HG03066 (cell line): ENCODE data around the gene MTCL1.

Experiments used
- ATAC-seq: cut with Tn5 transposase; IDR thresholded peaks from one replicate; pipeline ENCODE4 v1.9.1; 2021; ENCODE audit warnings: low read depth; ENCODE audit not compliant: unreplicated experiment

MTCL1 gene

DNA sequence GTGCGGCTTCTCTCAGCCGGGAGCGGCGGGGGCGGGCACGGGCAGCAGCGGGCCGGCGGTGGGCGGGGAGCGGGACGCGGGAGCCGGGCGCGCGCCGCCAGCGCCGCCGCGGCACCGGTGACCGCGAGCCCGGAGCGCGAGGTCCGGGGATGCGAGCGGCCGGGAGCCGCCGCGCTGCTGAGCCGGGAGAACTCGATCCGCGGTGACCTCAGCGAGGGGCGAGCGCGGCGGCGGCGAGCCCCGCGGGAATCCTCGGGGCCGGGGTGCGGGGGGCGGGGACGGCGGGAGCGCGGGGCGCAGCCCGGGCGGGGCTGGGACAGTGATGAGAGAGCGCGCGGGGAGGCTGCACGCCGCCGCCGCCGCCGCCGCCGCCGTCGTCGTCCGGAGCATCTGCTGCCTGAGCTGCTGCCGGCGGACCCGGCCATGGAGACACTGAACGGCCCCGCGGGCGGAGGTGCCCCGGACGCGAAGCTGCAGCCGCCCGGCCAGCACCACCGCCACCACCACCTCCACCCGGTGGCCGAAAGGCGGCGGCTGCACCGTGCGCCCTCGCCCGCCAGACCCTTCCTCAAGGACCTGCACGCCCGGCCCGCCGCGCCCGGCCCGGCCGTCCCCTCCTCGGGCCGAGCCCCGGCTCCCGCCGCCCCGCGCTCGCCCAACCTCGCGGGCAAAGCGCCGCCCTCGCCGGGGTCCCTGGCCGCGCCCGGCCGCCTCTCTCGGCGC, at the start of gene MTCL1:
Gene MTCL1, plus strand, starts transcription at position 319 of the 723 bp plus-strand sequence. Its CDS starts 105 bp downstream, at position 424.
- ATAC-seq: peak; percentile 39

DNA sequence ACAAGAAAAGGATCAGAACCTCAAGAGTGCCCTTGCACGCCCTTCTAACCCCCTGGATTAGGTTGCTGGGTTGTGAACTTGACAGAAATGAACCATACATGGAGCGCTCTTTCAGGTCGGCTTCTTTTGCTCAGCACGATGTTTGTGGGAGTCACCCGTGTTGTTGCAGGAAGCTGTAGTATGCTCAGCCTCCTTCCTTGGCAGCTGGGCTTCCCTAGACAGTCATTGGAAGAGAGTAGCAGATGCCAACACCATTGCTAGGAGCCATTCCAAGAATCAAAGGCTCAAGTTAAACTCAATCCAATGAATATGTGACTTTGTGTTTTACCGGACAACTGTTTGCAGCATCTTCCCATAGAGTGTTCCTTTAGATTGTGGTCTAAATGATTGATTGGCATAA, 49.1 kb upstream of the MTCL1 start:
- ATAC-seq: no peak

DNA sequence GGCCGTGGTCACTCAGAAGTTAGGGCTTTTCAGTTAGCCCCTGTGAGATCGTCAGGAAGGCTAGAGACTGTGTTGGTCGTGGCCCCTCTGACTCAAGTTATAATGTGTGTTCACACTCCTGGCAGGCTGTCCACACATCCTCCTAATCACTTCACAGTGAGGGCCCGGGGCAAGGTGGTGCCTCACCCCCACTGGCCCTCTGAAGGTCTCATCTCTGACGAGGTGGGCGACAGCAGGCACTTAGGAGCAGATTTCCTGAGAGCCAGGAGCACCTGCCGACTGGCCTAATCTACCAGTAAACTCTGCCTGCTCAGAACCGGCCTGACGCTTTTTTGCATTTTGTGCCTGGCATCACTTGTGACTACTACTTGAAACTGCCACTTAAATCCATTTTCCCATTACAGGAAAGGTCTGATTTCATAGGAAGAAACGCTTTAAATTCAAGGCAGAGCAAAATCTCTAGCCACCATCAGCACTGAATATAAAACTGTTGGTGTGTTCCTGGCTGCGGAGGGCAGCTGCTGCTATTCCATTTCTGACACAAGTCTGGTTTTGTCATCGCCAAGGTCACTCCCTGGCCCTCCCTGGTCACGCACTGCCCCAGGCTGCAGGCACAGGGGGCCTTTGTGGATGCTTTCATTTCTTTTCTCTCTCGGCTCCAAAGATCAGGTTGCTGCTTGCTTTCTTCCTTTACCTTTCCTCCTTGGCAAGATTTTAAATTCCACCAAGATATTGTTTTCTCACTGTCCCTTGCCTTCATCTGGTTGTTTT, 48.1 kb upstream of the MTCL1 start:
- ATAC-seq: no peak

DNA sequence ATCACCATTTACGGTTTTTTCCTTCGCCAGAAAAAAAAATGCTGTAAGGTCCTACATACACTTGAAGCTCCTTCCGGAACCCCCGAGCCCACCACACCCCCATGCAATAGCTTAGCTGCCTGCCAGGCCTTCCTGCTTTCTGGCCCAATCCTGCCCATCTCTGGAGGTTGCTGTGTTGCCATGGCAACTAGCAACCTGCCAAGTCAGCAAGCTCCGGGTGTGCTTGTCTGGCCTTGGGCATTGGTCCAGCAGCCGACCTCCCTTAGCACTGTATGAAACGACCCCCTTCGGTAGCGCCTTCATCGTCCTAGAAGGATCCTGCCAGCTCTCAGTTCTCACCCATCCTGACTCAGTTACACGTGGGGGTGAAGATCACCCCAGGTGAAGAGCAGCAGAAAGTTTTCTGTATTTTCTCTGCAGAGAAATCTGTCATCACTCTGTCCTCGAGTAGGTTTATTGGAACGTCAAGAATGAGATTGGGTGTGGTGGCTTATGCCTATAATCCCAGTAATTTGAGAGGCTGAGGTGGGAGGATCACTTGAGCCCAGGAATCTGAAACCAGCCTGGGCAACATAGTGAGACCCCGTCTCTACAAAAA, 47.4 kb upstream of the MTCL1 start:
- ATAC-seq: no peak

DNA sequence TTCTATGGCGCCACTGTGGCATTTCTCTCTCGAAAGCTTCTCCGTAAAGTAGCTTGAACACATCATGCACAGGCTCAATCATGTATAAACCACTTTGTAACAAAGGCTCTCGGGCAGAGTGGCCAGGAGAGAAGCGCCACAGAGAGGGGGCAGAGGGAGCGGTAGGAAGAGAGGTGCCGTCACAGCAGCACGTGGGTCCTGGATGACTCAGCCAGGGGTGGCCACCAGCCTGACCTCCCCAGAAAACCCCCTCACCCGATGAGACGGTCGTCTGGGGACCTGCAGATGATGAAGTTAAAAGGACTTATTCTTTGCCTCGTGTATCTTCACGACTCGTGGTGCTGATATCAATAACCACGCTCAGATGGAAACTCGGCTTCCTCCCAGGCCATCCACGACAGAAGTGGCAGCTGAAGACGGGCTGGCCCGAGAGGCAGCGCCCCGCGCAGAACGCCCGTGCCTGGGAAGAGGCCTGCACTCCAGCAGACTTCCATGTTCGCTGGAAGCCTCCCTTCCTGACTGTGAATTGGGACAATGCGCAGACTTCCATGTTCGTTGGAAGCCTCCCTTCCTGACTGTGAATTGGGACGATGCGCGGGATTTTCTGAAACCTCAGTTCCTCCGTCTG, 46.4 kb upstream of the MTCL1 start:
- ATAC-seq: no peak

DNA sequence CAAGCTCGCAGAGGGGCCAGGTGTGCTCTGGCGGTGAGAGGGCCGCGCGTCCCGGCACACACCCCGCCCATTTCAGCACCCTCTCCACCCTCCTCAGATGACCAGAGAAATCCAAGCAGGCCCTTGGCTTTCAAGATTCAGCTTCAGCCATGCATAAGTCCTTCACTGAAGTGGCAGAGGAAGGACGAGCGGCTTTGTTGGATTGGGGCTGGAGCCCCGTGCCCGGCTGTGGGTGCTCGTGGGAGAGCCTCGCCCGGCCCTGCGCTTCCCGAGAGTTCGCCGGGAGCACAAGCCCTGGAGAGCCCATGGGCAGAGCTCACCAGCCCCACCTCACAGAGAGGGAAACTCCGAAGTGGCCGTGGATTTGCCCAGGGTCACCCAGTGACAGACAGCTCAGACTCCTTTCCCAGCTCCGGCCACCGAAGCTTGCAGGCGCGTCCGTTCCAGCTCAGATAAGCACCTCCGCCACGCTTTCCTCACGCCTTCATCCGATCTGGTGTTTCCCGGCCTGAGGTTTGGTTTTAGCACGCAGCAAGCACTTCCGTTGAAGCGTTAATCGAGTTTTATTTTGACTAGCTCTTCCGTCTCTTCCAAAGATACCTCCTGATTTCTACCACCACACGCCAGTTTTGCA, 45.6 kb upstream of the MTCL1 start:
- ATAC-seq: no peak

DNA sequence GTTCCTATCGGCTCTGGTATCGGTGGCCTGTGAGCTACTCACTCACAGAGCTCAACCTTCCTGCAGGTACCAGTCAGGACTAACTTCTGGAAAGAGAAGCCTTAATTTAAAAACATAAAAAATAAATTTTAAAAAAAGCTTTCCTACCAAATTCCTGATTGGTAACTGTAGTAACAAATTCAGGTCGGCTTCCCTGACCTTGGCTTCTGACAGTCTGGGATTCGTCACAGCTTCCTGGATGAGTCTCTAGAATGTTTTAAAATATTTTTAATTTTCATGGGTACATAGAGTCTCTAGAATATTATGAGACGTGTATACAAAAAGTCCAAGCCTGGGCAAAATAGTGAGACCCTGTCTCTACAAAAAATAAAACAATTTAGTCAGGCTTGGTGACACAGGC, 45.0 kb upstream of the MTCL1 start:
- no peak for ATAC-seq

DNA sequence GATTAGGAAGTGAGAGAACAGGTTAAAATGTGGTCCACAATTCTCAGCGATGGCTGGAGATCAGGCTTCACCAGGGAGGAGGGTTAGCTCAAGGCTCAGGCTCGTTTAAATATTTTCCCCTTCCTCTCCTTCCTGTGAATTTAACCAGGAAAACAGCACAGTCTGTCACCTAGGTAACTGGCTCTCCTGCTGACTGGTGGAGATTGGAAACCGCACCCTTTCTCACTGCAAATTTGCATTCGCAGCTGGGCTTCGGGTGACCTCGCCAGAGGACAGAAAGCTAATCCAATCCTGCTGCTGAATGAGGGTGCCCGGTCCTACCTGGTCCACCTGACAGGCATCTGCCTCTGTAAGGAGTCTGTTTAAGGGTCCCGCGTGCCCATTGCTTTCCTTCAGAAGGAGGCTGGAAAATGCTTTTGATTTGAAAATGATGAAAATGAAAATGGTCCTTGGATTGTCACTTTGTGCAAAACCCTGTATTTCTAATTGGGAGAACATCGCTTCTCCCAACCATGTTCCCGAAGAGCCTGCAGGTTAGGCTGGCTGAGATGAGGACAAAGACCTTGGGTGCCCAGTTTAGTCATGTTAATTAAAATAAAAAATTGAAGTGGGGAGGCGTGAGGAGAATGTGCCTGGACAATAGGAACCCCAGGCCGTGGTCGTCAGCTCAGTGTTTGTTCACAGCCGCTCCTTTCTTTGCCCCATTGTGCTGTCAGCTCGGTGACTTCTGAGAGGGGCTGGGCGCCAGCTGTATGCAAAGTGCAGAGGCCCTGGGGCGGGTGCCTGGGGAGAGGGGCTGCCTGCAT, 43.4 kb upstream of the MTCL1 start:
- ATAC-seq: no peak

DNA sequence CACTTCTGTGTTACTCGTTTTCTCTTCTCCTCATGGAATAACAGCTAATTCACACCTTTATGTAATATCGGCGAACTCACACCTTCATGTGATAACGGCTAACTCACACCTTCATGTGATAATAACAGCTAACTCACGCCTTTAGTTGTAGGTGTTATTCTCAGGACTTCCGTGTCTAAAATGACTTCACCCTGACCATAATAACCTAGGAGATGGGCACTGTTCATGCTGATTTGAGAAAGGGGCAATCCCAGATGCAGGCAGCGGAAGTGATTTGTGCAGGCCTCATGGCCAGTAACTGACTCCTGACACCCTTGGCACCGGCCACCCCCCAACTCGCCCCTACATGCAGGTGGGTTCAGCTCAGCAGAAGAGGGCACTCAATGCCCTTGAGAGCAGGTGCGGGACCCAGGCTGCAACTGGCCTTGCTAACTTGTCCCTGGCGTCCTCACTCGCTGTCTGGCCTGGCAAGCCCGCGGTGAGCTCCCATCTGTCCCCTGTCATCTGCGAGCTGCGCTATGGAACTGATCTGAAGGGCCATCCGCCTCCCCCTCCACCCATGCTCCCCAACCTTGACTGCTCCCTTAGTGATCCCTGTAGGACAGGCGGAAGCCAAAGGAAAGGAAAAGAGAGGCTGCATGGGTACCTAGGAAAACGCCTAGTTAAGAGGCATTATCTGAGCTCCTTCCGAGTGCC, 42.6 kb upstream of the MTCL1 start:
- no peak for ATAC-seq

DNA sequence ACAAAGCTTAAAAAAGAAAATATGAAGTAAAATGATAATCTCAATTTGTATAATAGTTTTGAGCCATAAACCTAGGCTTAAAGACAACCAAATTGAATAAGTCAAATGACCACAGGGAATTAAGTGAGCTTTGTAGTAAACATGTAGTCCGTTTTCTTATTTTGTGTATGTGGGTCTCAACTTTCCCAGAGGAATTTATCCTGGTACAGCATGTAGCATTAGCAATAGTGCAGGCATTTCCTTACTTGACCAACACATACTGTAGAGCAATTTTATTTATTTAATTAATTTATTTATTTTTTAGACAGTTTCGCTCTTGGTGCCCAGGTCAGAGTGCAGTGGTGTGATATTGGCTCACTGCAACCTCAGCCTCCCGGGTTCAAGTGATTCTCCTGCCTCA, 37.5 kb upstream of the MTCL1 start:
- ATAC-seq: no peak

DNA sequence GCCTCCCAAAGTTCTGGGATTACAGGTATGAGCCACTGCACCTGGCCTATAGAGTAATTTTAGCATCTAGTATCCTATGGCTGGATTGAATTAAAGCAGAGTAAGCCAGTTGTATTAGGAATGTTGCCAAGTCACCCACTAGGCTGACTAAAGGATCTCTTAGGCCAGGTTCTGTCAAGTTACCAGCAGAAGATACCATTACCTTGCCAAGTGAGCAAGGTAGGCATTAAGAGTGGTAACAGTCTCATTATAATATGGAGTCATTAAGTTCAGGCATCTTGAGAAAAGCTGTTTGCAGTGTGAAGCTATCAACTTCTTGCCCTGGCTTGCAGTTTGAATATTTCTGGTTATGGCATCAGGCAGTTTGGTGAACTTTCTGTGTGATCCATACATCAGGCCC, 37.0 kb upstream of the MTCL1 start:
- no peak for ATAC-seq

DNA sequence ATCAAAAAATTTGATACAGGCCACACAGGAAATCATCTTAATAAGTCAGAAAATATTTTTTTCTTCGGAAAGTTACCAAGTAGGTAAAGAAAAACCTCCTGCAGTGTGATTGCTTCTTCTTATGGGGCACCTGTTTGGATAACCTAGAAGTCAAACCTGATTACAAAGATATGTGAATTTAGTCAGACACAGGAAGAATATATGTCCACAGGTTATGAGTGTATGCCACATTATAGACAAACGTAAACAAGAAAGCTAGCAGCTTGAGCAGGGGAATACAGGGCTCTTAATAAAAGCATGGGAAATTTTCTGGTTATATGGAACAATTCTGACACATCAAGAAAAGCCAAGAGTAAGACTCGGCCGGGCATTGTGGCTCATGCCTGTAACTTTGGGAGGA, 35.8 kb upstream of the MTCL1 start:
- no peak for ATAC-seq

DNA sequence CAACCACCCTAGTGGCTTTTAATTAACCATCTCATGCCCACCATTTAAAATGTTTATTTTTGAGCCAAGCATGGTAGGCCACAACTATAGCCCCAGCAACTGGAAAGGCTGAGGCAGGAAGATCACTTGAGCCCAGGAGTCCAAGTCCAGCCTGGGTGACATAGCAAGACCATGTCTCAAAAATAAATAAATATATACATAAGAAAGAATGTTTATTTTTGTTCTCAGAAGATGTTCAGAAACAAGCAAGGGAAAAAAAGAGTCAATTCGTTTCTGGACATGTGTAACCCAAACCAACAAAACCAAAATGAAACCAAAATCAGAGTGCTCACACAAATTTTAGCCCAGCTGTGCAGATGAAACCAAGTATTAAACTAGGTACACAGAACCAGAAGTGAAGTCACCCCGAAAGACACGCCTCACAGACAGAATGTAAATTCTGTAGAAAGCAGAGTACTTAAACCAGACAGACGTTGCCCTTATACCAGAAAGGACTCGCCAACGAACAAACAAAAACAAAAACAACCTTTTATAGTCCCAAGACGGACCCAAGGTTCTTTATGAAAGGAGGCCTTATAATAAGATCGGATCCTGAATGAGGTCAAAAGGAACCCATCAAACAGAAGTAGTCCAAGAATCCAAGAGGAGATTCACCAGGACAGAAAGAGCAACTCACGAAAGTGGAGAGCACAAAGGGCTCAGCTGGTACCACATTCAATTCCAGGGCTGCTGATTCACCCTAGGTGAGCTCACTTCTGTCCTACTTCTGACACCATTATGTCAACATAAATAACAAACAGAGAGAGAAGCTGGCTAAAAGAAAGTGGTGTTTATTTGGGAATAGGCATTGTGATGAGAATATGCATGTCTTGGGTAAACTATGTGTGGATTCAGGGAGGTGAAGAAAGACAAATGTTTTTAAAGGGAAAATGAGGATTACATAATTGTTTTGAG, 31.8 kb upstream of the MTCL1 start:
- peak; percentile 86 for ATAC-seq

DNA sequence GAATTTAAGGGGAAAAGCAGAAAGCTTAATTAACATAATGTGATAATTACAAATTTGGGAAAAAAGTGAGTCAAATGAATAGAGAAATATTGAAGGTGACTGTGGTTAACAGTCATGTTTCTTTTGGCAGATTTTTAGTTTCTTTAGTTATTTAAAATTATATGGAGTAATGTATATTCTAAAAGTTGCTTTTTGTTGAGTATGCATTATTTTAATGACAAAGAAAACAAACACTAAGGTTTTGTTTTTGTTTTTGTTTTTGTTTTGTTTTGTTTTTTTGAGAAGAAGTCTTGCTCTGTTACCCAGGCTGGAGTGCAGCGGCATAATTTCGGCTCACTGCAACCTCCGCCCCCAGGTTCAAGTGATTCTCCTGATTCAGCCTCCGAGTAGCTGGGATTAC, 30.3 kb upstream of the MTCL1 start:
- ATAC-seq: no peak

DNA sequence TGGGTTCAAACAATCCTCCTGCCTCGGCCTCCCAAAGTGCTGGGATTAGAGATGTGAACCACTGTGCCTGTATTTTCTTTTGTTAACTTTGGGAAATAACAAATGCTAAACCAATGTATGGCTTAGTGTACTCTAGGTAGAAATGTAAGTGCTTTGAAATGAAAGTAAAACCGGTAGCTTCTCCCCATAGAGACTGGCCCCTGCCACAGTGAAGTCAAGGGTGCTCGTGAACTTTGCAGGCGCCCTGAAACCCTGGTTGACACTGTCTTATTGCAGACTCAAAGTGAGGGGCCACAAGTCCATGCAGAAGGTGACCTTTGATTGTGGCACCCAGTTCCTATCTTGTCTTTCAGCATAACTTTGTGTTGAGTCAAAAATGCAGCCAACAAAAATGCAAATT, 24.2 kb upstream of the MTCL1 start:
- no peak for ATAC-seq

DNA sequence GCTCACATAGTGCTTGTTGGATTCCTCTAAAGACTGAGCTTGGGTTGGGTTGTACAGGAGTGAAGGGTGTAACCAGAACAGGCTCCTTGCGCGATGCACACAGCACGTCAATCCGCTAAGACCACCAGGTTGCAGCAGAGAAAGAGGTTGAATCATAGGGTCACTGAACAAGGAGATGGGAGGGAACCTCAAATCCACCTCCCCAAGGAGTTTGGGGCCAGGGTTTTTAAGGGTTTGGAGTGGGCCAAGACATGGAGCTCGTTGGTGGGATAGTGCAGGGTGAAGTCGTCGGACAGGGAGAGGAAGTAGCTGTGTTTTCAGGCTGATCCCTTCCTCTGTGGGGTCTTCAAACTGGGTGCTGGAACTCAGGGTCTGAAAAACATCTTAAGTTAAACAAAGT, 20.8 kb upstream of the MTCL1 start:
- ATAC-seq: no peak

DNA sequence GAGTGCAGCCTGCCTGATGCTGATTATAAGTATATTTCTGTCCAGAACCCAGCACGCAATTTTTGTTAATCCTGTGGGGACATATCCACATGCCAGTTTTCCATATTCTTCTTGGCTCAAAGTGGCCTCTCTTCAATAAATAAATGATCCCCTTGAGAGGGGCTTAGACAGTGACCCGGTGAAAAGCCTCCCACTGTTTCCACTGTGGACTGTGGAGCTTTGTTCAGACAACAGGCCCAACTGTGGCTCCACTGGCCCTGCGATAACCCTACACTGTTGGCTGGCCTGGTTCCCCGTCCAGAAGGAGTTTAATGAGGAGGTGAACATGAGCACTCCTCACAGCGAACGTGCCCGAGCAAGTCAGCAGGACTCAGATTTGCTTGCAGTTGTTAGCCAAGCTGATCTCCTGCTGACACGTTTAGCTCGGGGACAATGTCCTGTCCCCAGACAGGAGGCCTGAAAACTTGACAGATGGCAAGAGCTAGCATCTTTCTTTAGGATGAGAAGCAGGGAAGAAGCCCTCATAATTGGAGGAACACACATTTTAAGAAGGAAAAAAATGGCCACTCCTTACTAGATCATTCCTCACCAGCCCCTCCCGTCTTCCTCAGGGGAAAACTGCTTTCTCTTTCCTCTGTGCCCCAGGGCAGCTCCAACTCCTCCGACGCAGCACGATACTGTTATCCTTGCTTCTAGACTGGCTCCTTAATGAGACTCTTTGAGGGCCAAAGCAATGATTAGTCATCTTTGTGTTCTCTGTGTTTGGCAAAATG, 20.0 kb upstream of the MTCL1 start:
- ATAC-seq: no peak

DNA sequence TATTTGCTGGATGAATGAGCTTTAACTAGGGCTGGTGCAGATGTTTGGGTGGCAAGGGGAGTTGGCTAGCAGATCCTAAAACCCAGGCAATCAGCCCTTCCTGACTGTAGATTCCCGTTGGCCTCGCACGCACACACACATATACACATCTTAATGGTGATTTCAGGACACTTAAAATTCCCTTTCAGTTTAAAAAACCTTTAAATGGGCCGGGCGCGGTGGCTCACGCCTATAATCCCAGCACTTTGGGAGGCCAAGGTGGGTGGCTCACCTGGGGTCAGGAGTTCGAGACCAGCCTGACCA, 19.5 kb upstream of the MTCL1 start:
- no peak for ATAC-seq
